Kidney (tissue), 14 donors: ENCODE results near the gene TRAM1L1. TPM values are rescaled to one million over a fixed set of nuclear protein-coding genes. Genes with fewer than 3 reads are reported as not detected.
A peak's percentile ranks its signal among the peaks of the same experiment; 100 is the strongest.

Experiments
- DNase-seq, 5 donors: peaks; one replicate each; pipeline ENCODE4 v3.0.0-alpha.2; 2013 to 2020
- FAIRE-seq: peaks from 2 replicates; lab custom pipeline; 2012; peaks lifted over from hg19 to GRCh38; lab: Jason Lieb, UNC
- H3K27ac ChIP-seq, 2 donors: one replicate each; pipeline ENCODE4 v1.7.0; 2013; ENCODE audit warnings: low read depth in 2 of 2, low read length in 2 of 2, inconsistent platforms in 1 of 2
- H3K27me3 ChIP-seq: one replicate; pipeline ENCODE4 v1.7.1; 2013; ENCODE audit warnings: low read length, inconsistent platforms; ENCODE audit not compliant: control insufficient read depth, insufficient read depth
- H3K36me3 ChIP-seq, 3 donors: one replicate each; pipeline versions ENCODE4 v1.7.0 to v1.7.1; 2013; ENCODE audit warnings: low read length in 3 of 3, control low read depth in 1 of 3, inconsistent platforms in 1 of 3; ENCODE audit not compliant: insufficient read depth in 3 of 3, control insufficient read depth in 2 of 3
- H3K4me1 ChIP-seq, 3 donors: one replicate each; pipeline versions ENCODE4 v1.7.0 to v1.7.1; 2013; ENCODE audit warnings: low read length in 3 of 3, inconsistent platforms in 1 of 3, low read depth in 1 of 3; ENCODE audit not compliant: control insufficient read depth in 2 of 3, insufficient read depth in 2 of 3
- H3K4me3 ChIP-seq, 3 donors: one replicate each; pipeline versions ENCODE4 v1.7.0 to v1.8.1; 2013; ENCODE audit warnings: low read length in 3 of 3, control low read depth in 1 of 3, inconsistent platforms in 1 of 3
- H3K9ac ChIP-seq, 3 donors: one replicate each; pipeline versions ENCODE4 v1.7.0 to v1.7.1; 2013; ENCODE audit warnings: low read length in 3 of 3, control low read depth in 1 of 3, inconsistent platforms in 1 of 3
- H3K9me3 ChIP-seq, 3 donors: one replicate each; pipeline versions ENCODE4 v1.7.0 to v1.7.1; 2013; ENCODE audit warnings: low read length in 3 of 3, control low read depth in 1 of 3, inconsistent platforms in 1 of 3; ENCODE audit not compliant: control insufficient read depth in 2 of 3, insufficient read depth in 1 of 3
- CTCF ChIP-seq: IDR thresholded peaks from 3 replicates; pipeline ENCODE4 v1.5.1; 2012; ENCODE audit warnings: mild to moderate bottlenecking, moderate library complexity, borderline replicate concordance; ENCODE audit not compliant: insufficient read depth; ENCODE audit errors: extremely low read depth
- intact Hi-C: fragments of 100-400 bp; cut with DNase I; formaldehyde crosslinking; loops from one replicate; pipeline ENCODE4 v1.11.1; 2022
- polyA plus RNA-seq: library from polyadenylated mRNA; stranded (reverse); fragments of 350-450 nt; fragmentation: Illumina TruSeq; extraction: RNeasy Lipid Tissue Mini Kit (QIAGEN cat#74804); gene quantifications from one replicate; pipeline ENCODE4 v1.2.3, GENCODE V29; 2014; ENCODE audit warnings: low read depth, low replicate concordance; ENCODE audit not compliant: insufficient read depth
- total RNA-seq: library from RNA; stranded (reverse); fragmentation: NEBNext Ultra II Directional; extraction: Animal tissue kit (Norgen Biotek cat#: 25700); gene quantifications from one replicate; pipeline ENCODE4 v1.2.1, GENCODE V29; 2021
- donor health status: control.
- donor health status: control.
- donor health status: control.
- donor health status: control.
- donor health status: control.
- donor health status: DM: yes; HTN: yes; CAD: no.
- donor health status: Normal renal cell carcinoma (clear cell type).

TRAM1L1 gene
- total and polyA plus RNA-seq, 2 donors from 2014 or later = 4.2 to 7.2 TPM

DNA sequence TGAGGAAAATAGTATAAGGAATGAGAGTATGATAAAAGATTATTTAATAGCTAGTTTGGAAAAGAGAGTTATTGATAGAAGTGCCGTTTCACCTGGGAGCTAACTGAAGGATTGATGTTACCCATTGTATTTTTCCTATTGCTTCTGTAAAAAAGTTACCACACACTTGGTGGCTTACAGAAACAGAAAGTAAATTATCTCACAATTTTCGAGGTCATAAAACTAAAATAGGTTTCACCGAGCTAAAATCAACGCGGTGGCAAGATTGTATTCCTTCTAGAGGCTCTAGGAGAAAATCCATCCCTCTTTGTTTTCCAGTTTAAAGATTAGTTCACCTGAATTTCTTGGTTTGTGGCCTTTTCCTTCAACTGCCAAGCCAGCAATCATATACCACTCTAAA is 11.1 kb upstream of the TRAM1L1 start:
- no peaks in the 10 kb centered on the region for H3K9me3 ChIP-seq
- H3K27ac ChIP-seq = no peak overlapping the region
- H3K9ac ChIP-seq = no peak overlapping the region
- FAIRE-seq = no peak
- TF ChIP-seq CTCF = no peak
- no peaks in the 10 kb centered on the region for H3K4me1 ChIP-seq
- H3K27me3 ChIP-seq = no peaks in the 10 kb centered on the region
- intact Hi-C loops = no loop called here
- no peak overlapping the region for H3K4me3 ChIP-seq
- H3K36me3 ChIP-seq = no peaks in the 10 kb centered on the region
- no peak for DNase-seq

DNA sequence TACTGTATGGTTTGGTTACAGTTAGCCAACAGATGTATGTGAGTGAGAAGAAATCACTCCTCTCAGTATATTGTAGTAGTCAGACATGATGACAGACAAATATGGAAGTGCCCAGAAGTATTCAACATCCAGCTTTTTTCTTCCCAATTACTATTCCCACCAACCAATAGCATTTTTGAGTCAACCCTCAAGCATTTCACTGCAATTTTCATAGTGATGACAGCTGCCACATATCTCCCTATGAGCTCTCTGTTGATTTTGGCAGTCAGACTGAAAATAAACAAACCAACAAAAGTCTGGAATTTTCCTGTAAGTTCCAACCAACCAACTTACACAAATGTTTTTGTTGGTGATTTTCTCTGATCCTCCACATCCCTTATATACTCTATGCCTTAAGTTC is 8.2 kb upstream of the TRAM1L1 start:
- TF ChIP-seq CTCF = no peak
- no peak for FAIRE-seq
- H3K9ac ChIP-seq = no peak overlapping the region
- no peak overlapping the region for H3K4me3 ChIP-seq
- H3K27ac ChIP-seq = no peak overlapping the region
- DNase-seq = peak in 1 of 5 donors; percentile 19
- H3K4me1 ChIP-seq = no peaks in the 10 kb centered on the region
- intact Hi-C loops = no loop called here
- no peaks in the 10 kb centered on the region for H3K27me3 ChIP-seq
- H3K36me3 ChIP-seq = no peaks in the 10 kb centered on the region
- H3K9me3 ChIP-seq = no peaks in the 10 kb centered on the region

- Histone ChIP-seq H3K36me3 (no peaks in the 10 kb centered on the region), H3K27ac (no peak overlapping the region), H3K27me3 (no peaks in the 10 kb centered on the region), H3K9me3 (no peaks in the 10 kb centered on the region), H3K4me3 (no peak overlapping the region), H3K4me1 (no peaks in the 10 kb centered on the region), H3K9ac (no peak overlapping the region)
- FAIRE-seq (no peak), DNase-seq (no peak)
- intact Hi-C loops = no loop called here
- no peak for TF ChIP-seq CTCF
Observed at GRCh38 chr4:117077760-117078159, 7.6 kb downstream of the TRAM1L1 start.

GRCh38 chr4:117068120-117068519 is 17.3 kb downstream of the TRAM1L1 start:
- DNase-seq (no peak), FAIRE-seq (no peak)
- intact Hi-C loops = no loop called here
- Histone ChIP-seq H3K27me3 (no peaks in the 10 kb centered on the region), H3K9me3 (no peaks in the 10 kb centered on the region), H3K4me3 (no peak overlapping the region), H3K36me3 (no peaks in the 10 kb centered on the region), H3K4me1 (no peaks in the 10 kb centered on the region), H3K27ac (no peak overlapping the region), H3K9ac (no peak overlapping the region)
- TF ChIP-seq CTCF = no peak
